PC-3 (cell line): ENCODE data around the gene SLC13A3. TPM values are rescaled to one million over a fixed set of nuclear protein-coding genes. Genes with fewer than 3 reads are reported as not detected.

ENCODE experiments used
- ATAC-seq: fragments of 200-7000 bp; cut with Tn5 transposase; 2 replicates; pipeline ENCODE4 v1.9.1; 2020; ENCODE audit warnings: mild to moderate bottlenecking, moderate library complexity
- BruUV-seq: library from RNA; stranded (reverse); fragments of 400-500 nt; replicated peaks from 2 replicates; lab custom pipeline; 2021; lab: Mats Ljungman, UMichigan
- CTCF ChIA-PET: fragments of 300-600 bp; sonication (Branson Sonifier 250); formaldehyde crosslinking; loops from one replicate; lab custom pipeline; 2022; ENCODE audit warnings: antibody characterized with exemption; lab: Charles Lee
- POLR2A ChIA-PET: fragments of 300-600 bp; sonication (Branson Sonifier 250); formaldehyde crosslinking; loops from one replicate; lab custom pipeline; 2022; ENCODE audit warnings: antibody characterized with exemption; ENCODE audit not compliant: unreplicated experiment; lab: Charles Lee
- DNase-seq: peaks from one replicate; pipeline ENCODE4 v3.0.0-alpha.2; 2015
- H2AFZ ChIP-seq: fragments of 300-600 bp; sonication (generic); 2 replicates; pipeline ENCODE4 v1.6.0; 2016; ENCODE audit warnings: antibody characterized with exemption, low read length
- H3F3A ChIP-seq: fragments of 300-600 bp; sonication (generic); one replicate; pipeline ENCODE4 v1.6.0; 2017; ENCODE audit warnings: antibody characterized with exemption, low read length, control low read depth, mild to moderate bottlenecking; ENCODE audit not compliant: unreplicated experiment
- H3K27ac ChIP-seq: fragments of 300-600 bp; sonication (generic); 2 replicates; pipeline ENCODE4 v1.5.1; 2016; ENCODE audit warnings: mild to moderate bottlenecking, low read length
- H3K27me3 ChIP-seq: fragments of 300-600 bp; sonication (generic); 2 replicates; pipeline ENCODE4 v1.6.1; 2016; ENCODE audit warnings: low read length, mixed read lengths
- H3K36me3 ChIP-seq: fragments of 300-600 bp; sonication (generic); 2 replicates; pipeline ENCODE4 v1.6.1; 2016; ENCODE audit warnings: low read depth, mixed run types, low read length, mixed read lengths
- H3K4me1 ChIP-seq: fragments of 300-600 bp; sonication (generic); 2 replicates; pipeline ENCODE4 v1.5.1; 2016; ENCODE audit warnings: low read length; ENCODE audit not compliant: insufficient read depth
- H3K4me2 ChIP-seq: fragments of 300-600 bp; sonication (generic); 2 replicates; pipeline ENCODE4 v1.6.0; 2016; ENCODE audit warnings: low read length
- H3K4me3 ChIP-seq: fragments of 300-600 bp; sonication (generic); 2 replicates; pipeline ENCODE4 v1.5.1; 2016; ENCODE audit warnings: mild to moderate bottlenecking, low read length, mixed read lengths
- H3K79me2 ChIP-seq: fragments of 300-600 bp; sonication (generic); 2 replicates; pipeline ENCODE4 v1.6.1; 2017; ENCODE audit warnings: low read length, mixed read lengths
- H3K9ac ChIP-seq: fragments of 300-600 bp; sonication (generic); 2 replicates; pipeline ENCODE4 v1.6.0; 2016; ENCODE audit warnings: mild to moderate bottlenecking, low read length
- H3K9me2 ChIP-seq: fragments of 300-600 bp; sonication (generic); replicated peaks from 2 replicates; pipeline ENCODE4 v1.6.1; 2016; ENCODE audit warnings: mixed run types, low read length, mixed read lengths
- H3K9me3 ChIP-seq: fragments of 300-600 bp; sonication (generic); 2 replicates; pipeline ENCODE4 v1.6.1; 2016; ENCODE audit warnings: low read length, mixed read lengths
- H4K20me1 ChIP-seq: fragments of 300-600 bp; sonication (generic); 2 replicates; pipeline ENCODE4 v1.6.1; 2016; ENCODE audit warnings: low read length, mixed read lengths
- EZH2 ChIP-seq: fragments of 300-600 bp; sonication (generic); IDR thresholded peaks from one replicate; pipeline ENCODE4 v1.6.1; 2017; ENCODE audit warnings: antibody characterized with exemption, mild to moderate bottlenecking, low read length; ENCODE audit not compliant: unreplicated experiment
- EZH2phosphoT487 ChIP-seq: fragments of 300-600 bp; sonication (generic); IDR thresholded peaks from 2 replicates; pipeline ENCODE4 v1.6.1; 2018; ENCODE audit warnings: mild to moderate bottlenecking, antibody characterized with exemption, low read length, borderline replicate concordance
- intact Hi-C: fragments of 100-400 bp; cut with micrococcal nuclease; formaldehyde crosslinking; loops from 2 replicates; pipeline ENCODE4 v1.9.0; 2023
- total RNA-seq: library from RNA; depleted of rRNA; stranded (reverse); fragments of >200 nt; gene quantifications from 2 replicates; pipeline ENCODE4 v1.2.3, GENCODE V29; 2014
- TF ChIP-seq, protein P1 (sequence below): fragments of 300-600 bp; sonication (generic); conservative IDR thresholded peaks from 2 replicates; pipeline ENCODE4 v1.5.1; 2017; ENCODE audit warnings: antibody characterized with exemption, low read depth, mild to moderate bottlenecking, low read length

The SLC13A3 gene
- total RNA-seq, 1 experiment from 2014 or later: not detected

DNA sequence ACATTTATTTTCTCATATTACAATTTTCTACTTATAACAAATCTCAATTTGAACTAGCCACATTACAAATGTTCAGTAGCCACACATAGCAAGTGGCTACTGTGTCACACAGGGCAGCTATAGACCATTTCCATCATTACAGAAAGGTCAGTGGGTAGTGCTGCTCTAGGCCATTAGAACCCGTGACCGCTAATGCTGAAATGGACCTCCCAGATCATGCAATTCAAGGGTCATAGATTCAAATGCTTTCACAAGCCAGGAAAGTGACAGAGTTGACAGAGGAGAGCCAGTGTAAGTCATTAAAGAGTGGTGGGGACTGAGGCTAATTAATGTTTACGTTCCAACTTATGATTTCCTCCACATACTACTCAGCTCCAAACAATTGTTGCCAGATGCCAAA is 97.3 kb downstream of the SLC13A3 start:
- Histone ChIP-seq H3K9me3 (no peaks in the 10 kb centered on the region), H3K79me2 (no peaks in the 10 kb centered on the region), H3K9me2 (no peaks in the 10 kb centered on the region), H3K27me3 (peaks cover 4% of the 10 kb centered on the region; the same call in 1 of the 2 replicates), H2AFZ (no peak overlapping the region), H3F3A (no peaks in the 10 kb centered on the region), H3K4me1 (peaks cover 15% of the 10 kb centered on the region), H4K20me1 (no peaks in the 10 kb centered on the region), H3K4me3 (no peak overlapping the region), H3K36me3 (no peaks in the 10 kb centered on the region), H3K4me2 (no peak overlapping the region), H3K27ac (no peak overlapping the region), H3K9ac (no peak overlapping the region)
- POLR2A ChIA-PET: interaction anchor here (0.5 kb wide), 1 partner anchor 134 kb away, joined by 3 read pairs; no protein-coding TSS in a partner anchor
- no TSS peak for BruUV-seq
- DNase-seq (no peak), ATAC-seq (no peak)
- TF ChIP-seq, protein P1, sequence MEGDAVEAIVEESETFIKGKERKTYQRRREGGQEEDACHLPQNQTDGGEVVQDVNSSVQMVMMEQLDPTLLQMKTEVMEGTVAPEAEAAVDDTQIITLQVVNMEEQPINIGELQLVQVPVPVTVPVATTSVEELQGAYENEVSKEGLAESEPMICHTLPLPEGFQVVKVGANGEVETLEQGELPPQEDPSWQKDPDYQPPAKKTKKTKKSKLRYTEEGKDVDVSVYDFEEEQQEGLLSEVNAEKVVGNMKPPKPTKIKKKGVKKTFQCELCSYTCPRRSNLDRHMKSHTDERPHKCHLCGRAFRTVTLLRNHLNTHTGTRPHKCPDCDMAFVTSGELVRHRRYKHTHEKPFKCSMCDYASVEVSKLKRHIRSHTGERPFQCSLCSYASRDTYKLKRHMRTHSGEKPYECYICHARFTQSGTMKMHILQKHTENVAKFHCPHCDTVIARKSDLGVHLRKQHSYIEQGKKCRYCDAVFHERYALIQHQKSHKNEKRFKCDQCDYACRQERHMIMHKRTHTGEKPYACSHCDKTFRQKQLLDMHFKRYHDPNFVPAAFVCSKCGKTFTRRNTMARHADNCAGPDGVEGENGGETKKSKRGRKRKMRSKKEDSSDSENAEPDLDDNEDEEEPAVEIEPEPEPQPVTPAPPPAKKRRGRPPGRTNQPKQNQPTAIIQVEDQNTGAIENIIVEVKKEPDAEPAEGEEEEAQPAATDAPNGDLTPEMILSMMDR: no peak
- TF ChIP-seq EZH2: no peak
- no peak for TF ChIP-seq EZH2phosphoT487
- CTCF ChIA-PET: interaction anchor here (0.6 kb wide), 1 partner anchor 123 kb away, joined by 3 read pairs; no protein-coding TSS in a partner anchor
- intact Hi-C loops: no loop called here

DNA sequence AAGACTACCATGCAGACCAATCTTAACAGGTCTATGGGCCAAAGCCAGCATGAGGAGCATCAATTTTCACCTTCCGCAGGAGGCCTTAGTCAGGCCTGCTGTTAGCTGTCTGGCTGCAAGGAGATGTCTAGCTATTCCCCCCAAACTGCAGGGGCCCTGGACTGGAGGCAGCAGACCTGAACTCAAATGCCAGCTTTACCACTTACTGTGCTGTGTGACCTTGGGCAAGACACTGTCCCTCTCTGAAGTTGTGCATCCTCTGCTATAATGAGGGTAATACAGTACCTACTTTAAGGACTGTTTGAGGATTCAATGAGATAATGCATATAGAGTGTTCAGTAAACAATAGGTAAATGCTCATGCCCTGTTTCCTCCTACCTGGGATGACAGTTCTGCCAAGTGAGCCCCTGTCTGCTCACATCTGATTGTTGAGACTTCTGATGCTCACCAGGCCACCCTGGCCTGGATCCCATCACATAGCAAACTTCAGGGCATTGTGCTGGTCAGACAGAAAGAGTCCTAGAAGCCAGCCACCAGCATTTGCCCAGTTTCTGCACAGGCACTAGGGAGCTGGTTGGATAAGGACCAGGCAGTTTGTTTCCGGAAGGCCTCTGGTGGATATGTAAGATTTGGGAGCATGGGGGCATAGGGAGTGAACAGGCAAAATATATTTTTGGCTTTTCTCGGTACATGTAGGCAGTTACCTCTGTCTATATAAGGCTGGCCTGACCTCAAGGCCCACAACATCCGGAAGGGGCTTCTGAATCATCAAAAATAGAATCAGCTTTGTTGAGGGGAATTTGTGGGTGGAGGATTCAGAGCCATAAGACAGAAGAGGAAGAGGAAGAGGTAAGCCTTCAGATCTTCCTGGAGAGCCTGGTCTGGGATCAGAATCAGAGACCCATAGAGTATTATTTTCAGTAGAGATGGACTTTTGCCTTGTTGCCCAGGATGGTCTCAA is 98.5 kb downstream of the SLC13A3 start:
- no TSS peak for BruUV-seq
- no peak overlapping the region for H3K9ac ChIP-seq
- DNase-seq: no peak
- H3K36me3 ChIP-seq: no peaks in the 10 kb centered on the region
- H3K4me3 ChIP-seq: no peak overlapping the region
- no peaks in the 10 kb centered on the region for H4K20me1 ChIP-seq
- H3K4me1 ChIP-seq: 0 out of 2 replicates have a peak, but pooled peaks cover 4% of the 10 kb centered on the region
- intact Hi-C loops: no loop called here
- no peak overlapping the region for H3K4me2 ChIP-seq
- ATAC-seq: no peak
- H3K27ac ChIP-seq: no peak overlapping the region
- H3F3A ChIP-seq: no peaks in the 10 kb centered on the region
- H3K27me3 ChIP-seq: peaks cover 15% of the 10 kb centered on the region; the same call in 1 of the 2 replicates
- H3K9me3 ChIP-seq: no peaks in the 10 kb centered on the region
- H3K79me2 ChIP-seq: no peaks in the 10 kb centered on the region
- POLR2A ChIA-PET: interaction anchor here (0.6 kb wide), 1 partner anchor 140 kb away, joined by 5 read pairs; no protein-coding TSS in a partner anchor
- CTCF ChIA-PET: no interaction called here
- no peak for TF ChIP-seq EZH2phosphoT487
- H3K9me2 ChIP-seq: no peaks in the 10 kb centered on the region
- no peak overlapping the region for H2AFZ ChIP-seq

DNA sequence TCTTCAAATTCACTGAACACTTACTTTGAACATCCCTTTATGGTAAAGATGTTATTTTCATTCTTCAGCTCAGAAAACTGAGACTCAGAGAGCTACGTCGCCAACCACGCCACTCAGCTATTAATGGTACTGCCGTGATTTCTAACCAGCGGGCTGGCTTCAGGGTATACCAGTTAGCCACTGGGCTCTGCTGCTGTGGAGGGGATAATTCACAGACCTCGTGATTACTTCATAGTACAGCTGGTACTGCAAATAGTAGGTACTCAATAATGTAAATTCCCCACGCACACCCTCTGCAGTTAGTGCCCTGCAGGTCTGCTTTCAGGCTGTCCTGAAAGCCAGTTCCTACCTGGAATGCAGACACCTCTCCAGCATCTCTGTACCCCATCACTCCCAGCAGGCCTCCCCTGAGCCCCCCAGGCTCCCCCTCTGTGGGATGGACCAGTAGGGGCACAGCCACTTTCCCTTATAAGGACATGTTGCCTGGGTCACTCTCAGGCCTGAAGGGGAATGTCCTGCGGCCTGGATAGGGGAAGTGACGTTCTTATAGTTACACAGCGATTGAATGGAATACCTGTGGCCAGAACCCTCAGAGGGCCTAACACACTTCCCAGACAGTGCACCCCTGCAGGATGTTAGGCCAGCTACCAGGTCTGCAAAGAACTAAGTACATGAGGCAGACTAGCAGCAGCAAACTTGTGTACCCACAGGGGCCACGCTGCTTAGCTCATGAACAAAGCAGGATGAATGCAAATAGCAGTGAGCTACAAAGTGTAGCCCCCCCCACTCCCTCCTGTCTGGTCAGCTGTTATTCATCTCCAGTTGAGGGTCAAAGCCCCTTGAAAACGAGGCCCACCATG is 99.5 kb downstream of the SLC13A3 start:
- Histone ChIP-seq H4K20me1 (no peaks in the 10 kb centered on the region), H3K27me3 (peaks cover 23% of the 10 kb centered on the region), H3K4me1 (no peaks in the 10 kb centered on the region), H3K4me2 (no peak overlapping the region), H3K36me3 (no peaks in the 10 kb centered on the region), H3K79me2 (no peaks in the 10 kb centered on the region), H3K27ac (no peak overlapping the region), H3K9ac (no peak overlapping the region), H3K4me3 (no peak overlapping the region), H3K9me2 (no peaks in the 10 kb centered on the region), H2AFZ (no peak overlapping the region), H3F3A (no peaks in the 10 kb centered on the region), H3K9me3 (no peaks in the 10 kb centered on the region)
- no TSS peak for BruUV-seq
- CTCF ChIA-PET: no interaction called here
- POLR2A ChIA-PET: no interaction called here
- intact Hi-C loops: no loop called here
- ATAC-seq (no peak), DNase-seq (no peak)
- TF ChIP-seq EZH2phosphoT487 (no peak), EZH2 (no peak)
- TF ChIP-seq, protein P1: no peak
